Stimulated activated CD8-positive, alpha-beta memory T cell treated with anti-CD3 and anti-CD28 coated beads, Interleukin-7, amount 100 ng/mL, for 24 hours (primary cell): ENCODE data around the gene FLRT2.

Experiments
- DNase-seq: peaks from one replicate; pipeline ENCODE4 v3.0.0-alpha.2; 2020; ENCODE audit warnings: low read depth

The FLRT2 gene

DNA sequence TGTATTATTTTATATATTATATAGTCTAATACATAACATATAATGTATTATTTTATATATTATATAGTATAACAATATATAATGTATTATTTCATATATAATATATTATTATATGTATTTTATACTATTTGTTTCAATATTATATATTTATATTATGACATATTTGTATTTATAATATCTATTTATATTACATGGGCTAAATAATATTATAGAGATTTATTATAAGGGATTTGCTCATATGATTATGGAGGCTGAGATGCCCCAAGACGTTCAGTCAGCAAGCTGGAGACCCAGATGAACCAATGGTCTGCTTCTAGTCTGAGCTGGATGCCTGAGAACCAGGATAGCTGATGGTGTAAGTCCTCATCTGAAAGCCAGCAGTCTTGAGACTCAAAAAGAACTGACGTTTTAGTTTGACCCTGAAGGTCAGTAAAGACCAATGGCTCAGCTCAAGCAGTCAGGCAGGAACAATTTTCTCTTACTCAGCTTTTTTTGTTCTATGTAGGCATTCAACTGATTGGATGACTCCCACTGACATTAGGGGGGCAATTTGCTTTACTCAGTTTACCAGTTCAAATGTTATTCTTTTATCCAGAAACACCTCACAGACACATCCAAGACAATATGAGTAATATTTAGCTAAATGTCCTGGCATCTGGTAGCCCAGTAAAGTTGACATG is 130.4 kb downstream of the FLRT2 start:
- DNase-seq, result no peak

GRCh38 chr14:85662096-85662495 is 132.2 kb downstream of the FLRT2 start:
- no peak for DNase-seq

DNA sequence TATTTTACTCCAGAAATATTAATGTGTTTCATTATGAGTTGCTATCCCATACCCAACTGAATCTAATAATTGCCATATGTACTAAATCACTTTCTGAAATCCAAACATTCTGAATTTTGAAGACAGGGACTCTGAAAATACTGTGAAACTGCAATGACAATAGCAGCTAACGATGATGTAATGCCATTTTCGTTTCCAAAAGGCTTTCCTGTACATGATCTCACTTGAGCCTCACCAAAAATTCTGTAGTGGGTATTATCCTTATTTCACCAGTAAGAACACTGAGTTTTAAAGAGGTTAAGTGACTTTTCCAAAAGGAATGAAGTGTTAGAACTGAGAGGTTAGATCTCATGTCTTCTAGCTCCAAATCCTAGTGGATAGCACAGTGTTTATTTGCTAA is 133.3 kb downstream of the FLRT2 start:
- no peak for DNase-seq

DNA sequence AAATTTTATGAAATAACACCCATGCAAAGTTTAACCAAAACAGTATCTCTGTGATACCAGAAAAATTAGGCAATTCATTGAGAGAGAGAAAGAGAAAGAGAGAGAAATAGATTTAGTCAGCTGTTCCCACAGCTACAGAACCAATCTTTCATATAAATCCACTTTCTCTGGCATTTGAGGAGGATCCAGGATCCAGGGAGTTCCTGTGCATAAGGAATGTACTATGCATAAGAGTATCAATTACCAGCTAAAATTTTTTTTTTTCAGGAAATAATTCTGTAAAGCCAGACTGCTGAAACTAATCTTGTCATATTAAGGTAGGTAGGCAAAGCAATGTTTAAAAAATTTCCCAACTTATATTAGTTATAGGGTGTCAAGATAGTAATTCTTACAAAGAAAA is 133.7 kb downstream of the FLRT2 start:
- no peak for DNase-seq

- no peak for DNase-seq
Measured at GRCh38 chr14:85675957-85676356, 146.0 kb downstream of the FLRT2 start.

- DNase-seq, result no peak
Measured at GRCh38 chr14:85686908-85687307, 157.0 kb downstream of the FLRT2 start.

GRCh38 chr14:85687456-85687855 is 157.5 kb downstream of the FLRT2 start:
- DNase-seq, result no peak

- no peak for DNase-seq
Measured at GRCh38 chr14:85688006-85688405, 158.1 kb downstream of the FLRT2 start.

DNA sequence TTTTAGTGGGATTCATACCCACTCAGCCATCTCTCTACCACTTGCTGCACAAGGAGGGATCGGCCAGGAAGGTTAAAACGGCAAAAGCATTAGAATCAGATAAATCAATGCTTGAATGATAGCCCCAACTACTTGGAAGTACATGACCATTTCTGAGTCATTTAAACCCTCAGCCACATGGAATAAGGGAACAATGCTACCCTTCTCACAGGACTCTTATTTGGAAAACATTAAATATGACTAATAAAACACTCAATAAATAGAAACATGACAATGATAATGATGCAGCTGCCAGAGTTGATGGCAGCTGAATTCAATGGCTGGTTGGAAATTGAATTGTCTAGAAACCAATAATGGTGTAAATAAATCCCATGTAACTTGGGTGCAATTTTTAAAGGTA is 165.4 kb downstream of the FLRT2 start:
- DNase-seq, result no peak

DNA sequence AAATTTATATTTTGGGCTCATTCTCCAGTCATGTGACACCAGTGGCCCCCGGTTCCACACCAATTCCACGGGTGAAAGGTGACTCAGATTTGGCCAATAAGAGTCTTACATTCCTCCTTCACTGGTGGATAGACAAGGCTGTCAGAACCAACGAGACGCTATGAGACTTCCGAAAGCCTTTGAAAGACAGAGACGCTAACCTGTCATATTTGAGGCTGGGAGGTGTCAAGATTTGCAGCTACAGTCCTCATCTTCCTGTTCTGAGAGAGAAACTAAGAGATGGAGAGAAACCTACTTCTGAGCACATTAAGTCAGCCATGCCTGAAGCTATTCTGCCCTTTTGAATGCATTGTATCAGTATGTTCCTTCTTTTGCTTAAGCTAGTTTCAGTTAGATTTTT is 171.2 kb downstream of the FLRT2 start:
- DNase-seq, result no peak

GRCh38 chr14:85701763-85702162 is 171.8 kb downstream of the FLRT2 start:
- no peak for DNase-seq

DNA sequence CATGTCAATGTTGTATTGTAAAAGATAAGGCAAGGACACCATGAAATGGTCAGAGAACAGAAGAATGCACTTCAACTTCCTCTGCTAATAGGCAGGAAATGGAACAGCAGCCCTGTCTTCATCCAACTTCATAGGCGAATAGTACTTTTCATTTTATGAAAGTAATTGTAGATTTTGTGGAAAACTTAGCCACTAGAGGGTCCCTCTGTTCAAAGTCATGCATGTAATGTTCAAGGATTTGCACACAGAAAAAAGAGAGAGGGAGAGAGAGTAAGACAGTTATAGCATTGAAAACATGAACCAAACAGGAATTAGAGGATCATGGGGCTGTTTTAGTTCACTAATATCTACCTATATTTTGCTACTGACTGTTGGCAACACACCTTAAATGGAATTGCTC is 172.2 kb downstream of the FLRT2 start:
- no peak for DNase-seq

- no peak for DNase-seq
Measured at GRCh38 chr14:85702997-85703396, 173.1 kb downstream of the FLRT2 start.
